WI38 (cell line): Measurements from ENCODE around the gene SH3BP4.

Experiments used
- H3K4me3 ChIP-seq: 2 replicates; pipeline ENCODE4 v1.5.1; 2011; ENCODE audit warnings: low read depth, mild to moderate bottlenecking, control low read depth, low read length
- CTCF ChIP-seq: IDR thresholded peaks from 2 replicates; pipeline ENCODE4 v1.5.1; 2012; ENCODE audit warnings: low read depth, mild to moderate bottlenecking, control low read depth, low read length

The SH3BP4 gene

GRCh38 chr2:235030126-235030525 lies 78.3 kb downstream of the SH3BP4 start:
- no peak for TF ChIP-seq CTCF
- no peak overlapping the region for H3K4me3 ChIP-seq

GRCh38 chr2:235030936-235031335 lies 79.1 kb downstream of the SH3BP4 start:
- no peak overlapping the region for H3K4me3 ChIP-seq
- no peak for TF ChIP-seq CTCF

GRCh38 chr2:235031686-235032373 lies 80.0 kb downstream of the SH3BP4 start:
- no peak overlapping the region for H3K4me3 ChIP-seq
- no peak for TF ChIP-seq CTCF

GRCh38 chr2:235032466-235032865 lies 80.6 kb downstream of the SH3BP4 start:
- no peak overlapping the region for H3K4me3 ChIP-seq
- no peak for TF ChIP-seq CTCF

GRCh38 chr2:235032949-235033348 lies 81.1 kb downstream of the SH3BP4 start:
- H3K4me3 ChIP-seq = no peak overlapping the region
- no peak for TF ChIP-seq CTCF

GRCh38 chr2:235034265-235035118 lies 82.7 kb downstream of the SH3BP4 start:
- no peak overlapping the region for H3K4me3 ChIP-seq
- TF ChIP-seq CTCF = no peak

GRCh38 chr2:235037604-235038166 lies 85.9 kb downstream of the SH3BP4 start:
- no peak for TF ChIP-seq CTCF
- H3K4me3 ChIP-seq = no peak overlapping the region
